Mesenchymal stem cell (in vitro differentiated cells and primary cell): ENCODE data around the gene GOLGA8T.
"Not testable (repeated sequence)": the region's sequence is repeated elsewhere in the genome, so short reads cannot be mapped to it uniquely, and the experiment has no call there.

ENCODE experiments used
- DNase-seq: peaks from one replicate; pipeline ENCODE4 v3.0.0-alpha.2; 2013
- H2AFZ ChIP-seq: one replicate; pipeline ENCODE4 v1.6.1; 2013; ENCODE audit warnings: low read depth, mild to moderate bottlenecking, control low read depth, inconsistent platforms, low read length, moderate library complexity
- H2AK5ac ChIP-seq: 2 replicates; pipeline ENCODE4 v1.6.1; 2013; ENCODE audit warnings: low read length, moderate library complexity, mild to moderate bottlenecking, inconsistent platforms; ENCODE audit not compliant: severe bottlenecking
- H2BK120ac ChIP-seq: one replicate; pipeline ENCODE4 v1.6.1; 2013; ENCODE audit warnings: low read depth, mild to moderate bottlenecking, inconsistent platforms, low read length, moderate library complexity
- H2BK12ac ChIP-seq, 2 experiments: one replicate each; pipeline ENCODE4 v1.6.1; 2013; ENCODE audit warnings: inconsistent platforms in 2 of 2, low read length in 2 of 2, mild to moderate bottlenecking in 2 of 2, moderate library complexity in 2 of 2, control low read depth in 1 of 2
- H2BK15ac ChIP-seq: one replicate; pipeline ENCODE4 v1.6.1; 2013; ENCODE audit warnings: mild to moderate bottlenecking, low read depth, inconsistent platforms; ENCODE audit not compliant: poor library complexity, severe bottlenecking
- H2BK5ac ChIP-seq: 2 replicates; pipeline ENCODE4 v1.6.1; 2013; ENCODE audit warnings: low read depth, mild to moderate bottlenecking, low read length, control low read depth, inconsistent platforms; ENCODE audit not compliant: poor library complexity, severe bottlenecking
- H3K14ac ChIP-seq, 2 experiments: one replicate each; pipeline ENCODE4 v1.6.1; 2013; ENCODE audit warnings: inconsistent platforms in 2 of 2, low read length in 2 of 2, control low read depth in 1 of 2, mild to moderate bottlenecking in 1 of 2, moderate library complexity in 1 of 2
- H3K18ac ChIP-seq, 2 experiments: one replicate each; pipeline ENCODE4 v1.6.1; 2013; ENCODE audit warnings: inconsistent platforms in 2 of 2, low read length in 2 of 2, control low read depth in 1 of 2, low read depth in 1 of 2, mild to moderate bottlenecking in 1 of 2
- H3K23ac ChIP-seq, 2 experiments: one replicate each; pipeline ENCODE4 v1.6.1; 2013; ENCODE audit warnings: inconsistent platforms in 2 of 2, low read length in 2 of 2, mild to moderate bottlenecking in 2 of 2, moderate library complexity in 2 of 2, control low read depth in 1 of 2
- H3K27ac ChIP-seq: 2 replicates; pipeline ENCODE4 v1.5.1; 2013; ENCODE audit warnings: mild to moderate bottlenecking, moderate library complexity, low read length, control low read depth, inconsistent platforms; ENCODE audit not compliant: poor library complexity, severe bottlenecking
- H3K27me3 ChIP-seq, 2 experiments: 2 replicates each; pipeline versions ENCODE4 v1.6.1 to v1.7.0; 2013; ENCODE audit warnings: low read length in 2 of 2, mild to moderate bottlenecking in 2 of 2, moderate library complexity in 2 of 2, control low read depth in 1 of 2, inconsistent platforms in 1 of 2; ENCODE audit not compliant: control insufficient read depth in 1 of 2, insufficient read depth in 1 of 2
- H3K36me3 ChIP-seq, 2 experiments: 2 replicates each; pipeline versions ENCODE4 v1.6.1 to v1.7.0; 2013; ENCODE audit warnings: low read length in 2 of 2, control low read depth in 1 of 2, inconsistent platforms in 1 of 2, low read depth in 1 of 2, mild to moderate bottlenecking in 1 of 2; ENCODE audit not compliant: insufficient read depth in 2 of 2, control insufficient read depth in 1 of 2
- H3K4ac ChIP-seq, 2 experiments: one replicate each; pipeline ENCODE4 v1.6.1; 2013; ENCODE audit warnings: inconsistent platforms in 2 of 2, low read length in 2 of 2, mild to moderate bottlenecking in 2 of 2, moderate library complexity in 2 of 2, control low read depth in 1 of 2, low read depth in 1 of 2
- H3K4me1 ChIP-seq: 2 replicates; pipeline ENCODE4 v1.6.1; 2013; ENCODE audit warnings: low read depth, low read length, control low read depth; ENCODE audit not compliant: control insufficient read depth, insufficient read depth
- H3K4me2 ChIP-seq: 2 replicates; pipeline ENCODE4 v1.6.1; 2013; ENCODE audit warnings: low read length, mild to moderate bottlenecking, inconsistent platforms; ENCODE audit not compliant: poor library complexity, severe bottlenecking
- H3K4me3 ChIP-seq, 2 experiments: 2 replicates each; pipeline versions ENCODE4 v1.5.1 to v1.7.0; 2013; ENCODE audit warnings: low read length in 2 of 2, mild to moderate bottlenecking in 2 of 2, control low read depth in 1 of 2, low read depth in 1 of 2; ENCODE audit not compliant: insufficient read depth in 1 of 2
- H3K79me1 ChIP-seq: replicated peaks from 2 replicates; pipeline ENCODE4 v1.6.1; 2013; ENCODE audit warnings: mild to moderate bottlenecking, control low read depth, low read length, inconsistent platforms; ENCODE audit not compliant: poor library complexity, severe bottlenecking
- H3K9ac ChIP-seq: 2 replicates; pipeline ENCODE4 v1.7.0; 2013; ENCODE audit warnings: mild to moderate bottlenecking, low read length, moderate library complexity
- H3K9me3 ChIP-seq: 2 replicates; pipeline ENCODE4 v1.7.0; 2013; ENCODE audit warnings: mild to moderate bottlenecking, low read length; ENCODE audit not compliant: control insufficient read depth
- H4K8ac ChIP-seq: one replicate; pipeline ENCODE4 v1.6.1; 2013; ENCODE audit warnings: inconsistent platforms, mild to moderate bottlenecking, low read length, moderate library complexity
- H4K91ac ChIP-seq: one replicate; pipeline ENCODE4 v1.6.1; 2013; ENCODE audit warnings: mild to moderate bottlenecking, low read length, inconsistent platforms
- WGBS: methylation state at CpG from one replicate; pipeline ENCODE4 v1.1.7; 2013; ENCODE audit warnings: mixed read lengths; 5-methylcytosine and 5-hydroxymethylcytosine counted together

Gene GOLGA8T

DNA sequence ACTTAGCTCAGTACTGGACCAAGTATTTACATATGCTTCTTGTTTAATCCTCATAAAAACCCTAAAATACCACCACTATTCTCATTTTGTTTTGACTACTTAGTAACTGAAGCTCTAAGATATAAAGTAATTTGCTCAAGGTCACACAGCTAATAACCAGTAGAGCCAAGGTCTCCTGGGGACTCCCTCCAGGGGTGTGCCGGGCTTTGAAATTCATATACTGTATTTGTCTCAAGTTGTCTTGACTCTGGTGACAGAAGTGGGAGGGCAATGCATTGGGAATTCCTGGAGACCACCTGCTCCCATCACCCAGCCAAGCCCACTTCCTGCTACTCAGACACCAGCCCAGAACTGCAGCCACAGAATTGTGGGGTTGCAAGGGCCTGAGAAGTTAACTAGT lies 54.9 kb downstream of the GOLGA8T start:
- H3K36me3 ChIP-seq, H2BK120ac ChIP-seq, H2BK15ac ChIP-seq, H2AFZ ChIP-seq, H4K91ac ChIP-seq, H3K79me1 ChIP-seq, H2BK5ac ChIP-seq, H3K27me3 ChIP-seq, H3K4me3 ChIP-seq, H3K9me3 ChIP-seq, H3K4ac ChIP-seq, H3K18ac ChIP-seq, H3K14ac ChIP-seq, H3K23ac ChIP-seq, H2AK5ac ChIP-seq, H2BK12ac ChIP-seq, H3K9ac ChIP-seq, H4K8ac ChIP-seq, H3K4me2 ChIP-seq, H3K27ac ChIP-seq, DNase-seq, H3K4me1 ChIP-seq: not testable (repeated sequence)
- no CpG with 5 or more reads among the region's 1 CpG for WGBS

DNA sequence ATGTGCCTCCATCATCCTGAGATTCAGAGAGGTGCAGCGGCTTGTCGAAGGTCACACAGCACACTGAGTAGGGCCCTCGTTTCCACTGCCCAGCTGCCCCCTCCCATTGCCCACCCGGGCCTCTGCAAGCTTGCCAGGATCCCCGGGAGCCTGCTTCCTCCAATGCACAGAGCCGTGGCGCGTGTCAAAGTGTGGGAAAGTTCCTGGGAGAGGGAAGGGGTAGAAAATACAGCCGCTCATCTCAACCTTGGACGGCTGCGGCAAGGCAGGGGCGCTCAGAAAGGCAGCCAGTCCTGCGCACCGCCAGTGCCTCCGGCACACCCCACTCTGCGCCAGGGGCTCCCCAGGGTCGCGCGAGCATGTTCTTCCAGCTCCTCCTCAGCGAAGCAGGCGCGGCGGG lies 56.3 kb downstream of the GOLGA8T start:
- H3K36me3 ChIP-seq, H2BK15ac ChIP-seq, H3K27ac ChIP-seq, H2AFZ ChIP-seq, H3K4me2 ChIP-seq, H3K79me1 ChIP-seq, DNase-seq, H3K23ac ChIP-seq, H3K9me3 ChIP-seq, H4K8ac ChIP-seq, H3K18ac ChIP-seq, H4K91ac ChIP-seq, H3K4me3 ChIP-seq, H3K4ac ChIP-seq, H2BK12ac ChIP-seq, H2BK120ac ChIP-seq, H3K4me1 ChIP-seq, H3K14ac ChIP-seq, H2BK5ac ChIP-seq, H3K27me3 ChIP-seq, H3K9ac ChIP-seq, H2AK5ac ChIP-seq: not testable (repeated sequence)
- no CpG with 5 or more reads among the region's 23 CpGs for WGBS

DNA sequence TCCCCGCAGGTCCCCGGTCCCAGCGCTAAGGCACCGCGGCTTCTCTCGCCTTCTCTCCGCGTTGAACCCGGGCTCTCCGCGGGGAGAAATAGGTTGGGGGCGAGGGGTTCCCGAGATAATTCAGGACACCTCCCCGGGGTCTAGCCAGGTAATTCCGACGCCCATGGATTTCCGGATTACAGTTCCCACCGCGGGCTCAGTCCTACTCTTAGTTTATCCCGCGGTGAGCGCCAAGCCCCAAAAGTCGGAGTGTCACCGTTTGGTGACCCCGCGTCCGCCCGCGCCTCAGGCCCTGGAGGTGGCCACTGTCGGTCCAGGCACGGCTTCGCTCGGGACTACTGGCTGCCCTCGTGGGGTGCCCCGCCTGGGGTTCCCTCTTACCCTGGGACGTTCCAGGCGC lies 56.8 kb downstream of the GOLGA8T start:
- not testable (repeated sequence) for DNase-seq, H3K27me3 ChIP-seq, H3K4ac ChIP-seq, H2AFZ ChIP-seq, H2AK5ac ChIP-seq, H3K4me2 ChIP-seq, H3K36me3 ChIP-seq, H3K4me3 ChIP-seq, H3K23ac ChIP-seq, H4K8ac ChIP-seq, H3K27ac ChIP-seq, H3K9ac ChIP-seq, H2BK15ac ChIP-seq, H2BK12ac ChIP-seq, H2BK120ac ChIP-seq, H2BK5ac ChIP-seq, H3K9me3 ChIP-seq, H3K18ac ChIP-seq, H3K79me1 ChIP-seq, H4K91ac ChIP-seq, H3K14ac ChIP-seq, H3K4me1 ChIP-seq
- no CpG with 5 or more reads among the region's 37 CpGs for WGBS

DNA sequence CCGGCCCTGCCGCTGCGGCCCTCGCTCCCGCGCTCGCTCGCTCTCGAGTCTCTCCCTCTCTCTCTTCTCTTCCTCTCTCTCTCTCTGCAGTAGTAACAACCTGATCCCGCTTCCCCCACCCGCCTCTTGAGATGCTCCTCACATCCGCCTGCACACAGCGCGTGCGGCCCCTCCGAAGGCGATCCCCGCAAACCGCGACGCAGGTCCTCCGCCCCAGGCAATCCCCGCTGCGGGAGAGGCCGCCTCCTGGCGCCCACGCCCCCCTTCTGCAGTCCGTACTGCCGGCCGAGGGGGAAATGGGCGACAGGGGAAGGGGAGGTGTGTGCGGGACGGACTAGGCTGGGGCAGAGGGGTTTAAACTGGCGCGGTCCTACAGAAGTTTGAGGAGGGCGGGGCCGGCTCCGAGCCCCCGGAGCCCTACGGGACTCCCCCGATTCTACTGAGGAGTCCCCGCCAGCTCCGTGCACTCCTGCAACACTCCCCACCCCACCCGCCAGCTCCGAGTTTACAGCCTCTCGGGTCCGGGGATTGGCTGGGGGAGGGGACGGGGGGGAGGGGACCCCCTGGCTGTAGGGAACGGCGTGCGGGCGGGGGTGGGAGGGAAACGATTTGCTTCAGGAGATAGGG lies 57.4 kb downstream of the GOLGA8T start:
- not testable (repeated sequence) for H3K27ac ChIP-seq, H3K36me3 ChIP-seq, H2BK120ac ChIP-seq, H2BK5ac ChIP-seq, H4K91ac ChIP-seq, H2BK12ac ChIP-seq, H3K4me3 ChIP-seq, H3K27me3 ChIP-seq, H3K18ac ChIP-seq, H2AFZ ChIP-seq, H3K9ac ChIP-seq, H3K79me1 ChIP-seq, H3K4me2 ChIP-seq, H2AK5ac ChIP-seq, H3K14ac ChIP-seq, H3K4ac ChIP-seq, H4K8ac ChIP-seq, H2BK15ac ChIP-seq, H3K9me3 ChIP-seq, H3K23ac ChIP-seq, H3K4me1 ChIP-seq, DNase-seq
- no CpG with 5 or more reads among the region's 53 CpGs for WGBS
